Subcutaneous adipose tissue (tissue), 4 donors: ENCODE data around the gene MBNL2. TPM values are rescaled to one million over a fixed set of nuclear protein-coding genes. Genes with fewer than 3 reads are reported as not detected.

Experiments
- CTCF ChIP-seq: fragments of 450-650 bp; IDR thresholded peaks from one replicate; pipeline ENCODE4 v1.5.1; 2016; ENCODE audit warnings: low read depth, mild to moderate bottlenecking, control low read depth, antibody characterized with exemption, moderate library complexity
- small RNA-seq: library from RNA; depleted of rRNA; stranded (forward); fragments of <200 nt; gene quantifications from one replicate; pipeline ENCODE3, GENCODE V24; 2016
- total RNA-seq, 4 donors: library from RNA; depleted of rRNA; stranded (reverse); fragments of >200 nt; gene quantifications; one replicate each; pipeline ENCODE4 v1.1.0, GENCODE V29; 2016

The MBNL2 gene
- total RNA-seq, 4 donors from 2014 or later: 83.9 to 141 (median 91.2) TPM

GRCh38 chr13:97435794-97436193, 213.7 kb downstream of the MBNL2 start:
- no peak for TF ChIP-seq CTCF

- TF ChIP-seq CTCF: no peak
Observed at GRCh38 chr13:97436845-97437244, 214.7 kb downstream of the MBNL2 start.

DNA sequence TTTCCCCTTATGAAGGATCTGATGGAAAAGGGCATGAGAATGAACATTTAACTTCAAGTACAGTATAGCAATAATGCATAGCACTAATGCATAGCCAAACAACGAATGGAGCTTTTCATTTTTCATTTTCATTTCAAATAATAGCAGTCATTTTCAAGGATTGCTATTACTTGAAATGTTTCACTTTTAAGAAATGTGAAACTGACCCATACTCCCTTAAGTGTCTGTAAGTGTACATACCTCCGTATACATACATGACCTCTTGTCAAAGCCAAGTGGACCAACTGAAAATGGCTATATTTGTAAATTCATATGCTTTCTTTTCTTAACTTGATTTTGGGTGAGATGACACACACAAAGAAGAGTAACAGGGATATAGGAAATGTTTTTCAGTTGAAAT, 215.6 kb downstream of the MBNL2 start:
- no peak for TF ChIP-seq CTCF

GRCh38 chr13:97438856-97439595, 216.9 kb downstream of the MBNL2 start:
- no peak for TF ChIP-seq CTCF

- TF ChIP-seq CTCF: no peak
Observed at GRCh38 chr13:97440598-97441170, 218.6 kb downstream of the MBNL2 start.

DNA sequence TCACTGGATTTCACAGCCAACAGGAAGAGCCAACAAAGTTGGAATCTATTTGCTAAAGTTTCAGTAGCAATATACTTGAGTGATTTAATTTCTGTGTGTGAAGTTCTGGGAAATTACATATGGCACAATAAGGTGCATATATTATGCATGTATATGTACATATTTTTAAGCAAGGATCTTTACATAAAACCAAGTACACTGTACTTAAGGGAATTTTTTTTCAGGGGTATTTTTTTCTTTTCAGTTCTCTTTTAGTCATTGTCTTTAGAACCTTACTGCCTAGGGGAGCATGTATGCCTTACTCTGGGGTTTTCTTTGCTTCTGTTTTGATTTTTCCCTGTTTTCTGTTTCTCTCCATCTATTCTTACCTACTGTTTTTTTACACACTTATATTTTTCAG, 219.2 kb downstream of the MBNL2 start:
- no peak for TF ChIP-seq CTCF

Small RNAs within 50 kb of the gene (small RNA-seq; reads per million reads assigned to genes)
- gene AL442067.1 (not detected), gene RNA5SP37 (not detected)

Other genes with a start within 250 kb of the MBNL2 start
- under 1 TPM in 1 of 4 donors, not detected in 3; 0.22 TPM for gene OXGR1, start 227.9 kb upstream of the MBNL2 start, total RNA-seq
- 10 to 100 TPM; 27.1 to 55.1 (median 45.4) TPM for gene RAP2A, start 211.8 kb downstream of the MBNL2 start, total RNA-seq